MV-4-11 (cell line): ENCODE measurements around the gene FLVCR1.

Experiments used
- DNase-seq: peaks from one replicate; lab custom pipeline; 2025; lab: John Stamatoyannopoulos, UW

Gene FLVCR1

GRCh38 chr1:212915245-212916091 lies 57.4 kb downstream of the FLVCR1 start:
- DNase-seq, result no peak

DNA sequence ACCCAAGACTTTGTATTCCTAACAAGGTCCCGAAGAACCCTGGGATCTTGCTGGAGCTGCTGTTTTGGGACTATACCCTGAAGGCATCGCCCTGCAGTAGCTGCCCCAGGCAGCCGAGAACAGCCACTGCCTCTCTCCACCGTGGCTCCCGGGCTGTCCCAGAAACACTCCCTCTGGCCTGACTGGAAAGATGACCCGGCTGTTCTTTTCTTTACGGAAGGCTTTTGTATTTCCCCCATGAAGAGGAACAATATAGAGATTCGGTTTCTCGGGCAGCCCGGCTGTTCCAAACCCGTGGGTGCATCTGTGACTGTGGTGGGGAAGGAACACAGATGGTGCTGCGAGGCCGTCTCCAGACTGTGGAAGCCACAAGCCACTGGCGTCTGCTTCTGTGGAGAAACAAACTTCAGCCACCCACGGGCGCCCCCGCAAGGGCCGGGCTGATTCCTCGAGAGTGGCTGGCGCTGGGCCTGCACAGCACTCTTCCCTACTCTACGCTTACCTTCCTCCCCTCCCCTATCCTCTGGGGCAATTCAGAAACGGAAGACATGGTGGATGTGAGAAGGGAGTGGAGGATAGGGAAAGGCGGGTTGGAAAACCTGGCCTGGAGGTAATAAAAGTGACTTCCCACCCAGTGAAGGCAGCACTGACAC lies 58.5 kb downstream of the FLVCR1 start:
- peak; percentile 93 for DNase-seq

DNA sequence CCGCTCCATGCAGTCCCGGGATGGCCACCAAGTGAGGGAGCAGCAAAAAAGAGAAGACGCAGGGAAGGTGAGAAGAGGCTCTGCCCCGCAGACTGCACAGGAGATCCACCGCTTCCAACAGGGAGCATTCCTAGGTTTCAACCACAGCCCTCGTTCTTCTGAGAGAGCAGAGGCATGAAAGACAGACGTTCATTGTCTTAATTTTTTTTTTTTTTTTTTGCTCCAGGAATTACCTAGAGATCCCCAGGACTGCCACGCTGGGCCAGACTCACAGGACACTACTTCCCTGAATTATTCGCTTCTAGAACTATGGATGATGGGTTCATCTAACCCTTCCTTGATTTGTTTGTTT lies 59.0 kb downstream of the FLVCR1 start:
- no peak for DNase-seq

DNA sequence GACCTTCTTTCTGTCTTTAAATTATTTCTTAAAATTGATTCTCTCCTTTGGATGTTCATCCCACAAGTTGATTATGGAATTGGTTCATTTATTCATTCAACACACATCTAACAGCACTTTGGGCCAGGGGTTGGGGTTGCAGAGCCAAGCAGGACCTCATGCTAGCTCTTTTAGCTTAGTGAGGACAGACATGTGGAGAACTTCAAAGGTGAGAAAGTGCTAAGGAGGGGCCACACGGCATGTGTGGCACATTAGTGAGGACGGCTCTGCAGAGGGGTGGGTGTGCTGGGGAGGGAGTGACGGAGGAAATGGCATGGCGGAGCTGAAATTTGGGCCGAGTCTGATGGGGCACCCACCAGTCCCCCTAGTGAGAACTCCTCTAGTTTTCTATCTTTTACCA lies 59.8 kb downstream of the FLVCR1 start:
- no peak for DNase-seq

DNA sequence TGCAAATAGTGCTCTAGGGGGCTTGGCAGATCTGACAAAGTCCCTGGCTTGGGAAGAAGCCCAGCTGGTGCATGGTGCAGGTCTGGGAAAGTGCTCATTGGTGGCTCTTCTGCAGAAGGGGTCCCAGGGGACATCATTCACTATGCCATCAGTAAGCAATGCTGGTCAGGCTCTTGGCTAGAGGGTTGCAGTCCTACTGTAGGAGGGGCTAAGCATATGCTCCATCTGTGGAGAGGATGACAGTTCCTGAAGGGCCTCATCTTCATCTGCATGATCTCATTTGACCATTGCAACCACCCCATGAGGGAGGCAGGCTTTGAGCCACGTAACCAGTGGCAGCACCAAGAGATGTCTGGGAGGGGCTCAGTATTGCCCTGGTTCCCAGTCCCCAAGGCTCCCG lies 60.7 kb downstream of the FLVCR1 start:
- no peak for DNase-seq

- DNase-seq, result no peak
These were observed 62.2 kb downstream of the FLVCR1 start for GRCh38 chr1:212920246-212920645.

GRCh38 chr1:212920896-212921295 lies 62.8 kb downstream of the FLVCR1 start:
- no peak for DNase-seq

DNA sequence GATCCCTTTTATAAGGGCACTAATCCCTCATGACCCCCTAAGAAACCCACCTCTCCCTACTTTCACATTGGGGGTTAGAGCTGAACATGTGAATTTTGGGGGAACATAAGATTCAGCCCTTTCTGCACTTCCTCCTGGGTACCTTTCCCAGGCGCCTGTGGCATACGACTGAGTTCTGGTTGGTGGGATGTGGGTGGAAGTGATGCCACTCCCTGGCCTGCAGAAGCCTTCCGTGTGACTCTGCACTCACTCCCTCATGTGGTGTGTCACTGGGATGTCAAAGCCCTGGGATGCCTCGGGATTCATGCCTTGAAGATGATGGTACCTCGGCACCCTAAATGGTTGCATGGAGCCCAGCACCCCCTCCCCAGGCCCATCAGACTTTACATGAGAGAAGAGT lies 63.9 kb downstream of the FLVCR1 start:
- DNase-seq, result no peak

DNA sequence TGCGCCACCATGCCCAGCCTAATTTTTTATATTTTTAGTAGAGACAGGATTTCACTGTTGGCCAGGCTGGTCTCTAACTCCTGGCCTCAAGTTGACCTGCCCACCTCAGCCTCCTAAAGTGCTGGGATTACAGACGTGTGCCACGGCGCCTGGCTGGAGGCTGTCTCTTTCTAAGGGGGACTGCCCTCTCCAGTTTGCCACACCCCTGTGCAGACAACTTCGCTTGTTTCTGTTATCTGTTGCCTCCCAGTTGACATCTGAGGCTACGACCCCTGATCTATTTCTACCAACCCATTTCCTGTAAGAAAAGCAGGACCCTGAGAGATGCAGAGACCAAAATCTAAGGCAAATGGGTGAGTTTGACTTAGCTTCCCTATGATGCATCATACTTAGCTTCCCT lies 68.3 kb downstream of the FLVCR1 start:
- no peak for DNase-seq

GRCh38 chr1:212928323-212929291 lies 70.5 kb downstream of the FLVCR1 start:
- DNase-seq, result no peak

- no peak for DNase-seq
These were observed 73.1 kb downstream of the FLVCR1 start for GRCh38 chr1:212930986-212931678.

DNA sequence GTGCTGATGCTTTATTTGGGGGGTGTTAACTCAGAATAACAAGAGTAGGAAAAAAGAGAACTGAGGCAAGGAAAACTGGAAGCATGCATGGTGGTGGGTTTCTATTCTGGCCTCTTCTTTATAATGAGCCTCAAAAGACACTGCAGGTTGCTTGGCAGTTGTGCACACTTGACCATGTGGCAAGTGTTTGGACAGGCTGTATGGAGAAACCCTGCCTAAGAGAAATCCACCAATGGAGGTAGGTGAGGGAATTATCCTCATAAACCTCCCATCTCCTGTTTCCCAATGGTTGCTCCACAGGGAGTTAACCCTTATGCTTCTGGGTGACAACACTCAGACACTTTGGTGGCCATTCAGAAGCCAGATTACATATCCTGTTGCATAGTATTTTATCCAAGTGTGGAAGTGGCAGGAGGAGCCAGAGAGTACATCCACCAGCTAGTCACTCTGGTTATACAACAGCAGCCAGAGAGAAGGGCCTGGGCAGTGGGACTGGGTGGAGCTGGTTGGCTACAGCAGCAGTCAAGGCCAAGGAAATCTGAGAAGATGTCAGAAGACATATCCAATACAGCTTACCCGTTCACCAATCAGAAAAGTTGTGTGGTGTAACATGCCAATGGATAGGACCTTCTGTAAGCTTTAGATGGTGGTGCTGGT lies 75.9 kb downstream of the FLVCR1 start:
- no peak for DNase-seq

GRCh38 chr1:212935387-212935981 lies 77.4 kb downstream of the FLVCR1 start:
- no peak for DNase-seq

DNA sequence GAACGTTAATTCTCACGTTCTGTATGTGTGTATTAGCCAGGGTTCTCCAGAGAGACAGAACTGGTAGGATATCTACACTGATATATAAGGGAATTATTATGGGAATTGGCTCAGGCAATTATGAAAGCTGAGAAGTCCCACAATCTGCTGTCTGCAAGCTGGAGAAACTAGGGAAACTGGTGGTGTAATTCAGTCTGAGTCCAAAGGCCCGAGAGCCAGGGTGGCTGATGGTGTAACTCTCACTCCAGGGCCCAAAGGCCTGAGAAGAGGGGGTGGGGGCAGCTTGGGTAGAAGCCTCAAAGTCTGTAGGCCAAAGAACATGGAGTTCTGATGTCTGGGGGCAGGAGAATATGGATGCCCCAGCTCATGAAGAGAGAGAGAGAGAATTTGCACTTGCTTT lies 79.0 kb downstream of the FLVCR1 start:
- DNase-seq, result no peak

- no peak for DNase-seq
These were observed 80.8 kb downstream of the FLVCR1 start for GRCh38 chr1:212938846-212939245.

DNA sequence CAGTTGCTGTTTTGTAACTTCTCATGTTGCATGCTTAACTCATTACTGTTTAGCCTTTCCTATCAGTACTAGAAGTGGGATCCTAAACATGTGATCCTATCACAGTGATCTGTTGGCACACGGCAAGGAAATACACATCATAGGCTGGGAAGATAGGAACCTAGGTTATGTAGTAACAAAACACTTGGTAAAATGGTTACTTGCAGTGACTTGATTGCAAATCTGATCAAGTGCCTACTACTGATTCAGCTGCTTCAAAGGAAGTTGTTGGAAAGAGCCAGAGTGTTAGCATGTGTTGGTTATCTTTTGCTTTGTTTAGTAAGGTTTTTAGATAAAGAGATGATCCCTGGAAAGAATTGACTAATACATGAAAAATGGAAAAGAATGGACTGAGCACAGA lies 83.4 kb downstream of the FLVCR1 start:
- DNase-seq, result no peak

- DNase-seq, result no peak
These were observed 84.8 kb downstream of the FLVCR1 start for GRCh38 chr1:212942679-212943392.

GRCh38 chr1:212943393-212943710 lies 85.3 kb downstream of the FLVCR1 start:
- DNase-seq, result no peak

GRCh38 chr1:212944229-212944901 lies 86.3 kb downstream of the FLVCR1 start:
- peak; percentile 76 for DNase-seq

GRCh38 chr1:212945056-212945455 lies 87.0 kb downstream of the FLVCR1 start:
- DNase-seq, result no peak
